KMS-11 (cell line): ENCODE data around the gene STIL.
"Not testable (repeated sequence)": the region's sequence is repeated elsewhere in the genome, so short reads cannot be mapped to it uniquely, and the experiment has no call there.

Experiments used
- H2AFZ ChIP-seq: fragments of 200-600 bp; sonication (generic); 2 replicates; pipeline ENCODE4 v1.6.1; 2016; ENCODE audit warnings: antibody characterized with exemption, mixed run types, low read depth
- H3K27ac ChIP-seq: fragments of 200-600 bp; sonication (generic); 2 replicates; pipeline ENCODE4 v1.6.1; 2016; ENCODE audit warnings: mild to moderate bottlenecking, mixed run types
- H3K27me3 ChIP-seq: fragments of 200-600 bp; sonication (generic); 2 replicates; pipeline ENCODE4 v1.6.1; 2017; ENCODE audit warnings: mild to moderate bottlenecking, low read depth, mixed run types, moderate library complexity; ENCODE audit not compliant: insufficient read depth
- H3K36me3 ChIP-seq: fragments of 200-600 bp; sonication (generic); 2 replicates; pipeline ENCODE4 v1.6.1; 2017; ENCODE audit warnings: mild to moderate bottlenecking, mixed run types; ENCODE audit not compliant: insufficient read depth
- H3K4me1 ChIP-seq: fragments of 200-600 bp; sonication (generic); 2 replicates; pipeline ENCODE4 v1.6.1; 2016; ENCODE audit warnings: mild to moderate bottlenecking, low read depth, mixed run types; ENCODE audit not compliant: poor library complexity, severe bottlenecking
- H3K4me2 ChIP-seq: fragments of 200-600 bp; sonication (generic); 2 replicates; pipeline ENCODE4 v1.7.0; 2016; ENCODE audit warnings: mild to moderate bottlenecking, mixed run types
- H3K4me3 ChIP-seq: fragments of 200-600 bp; sonication (generic); IDR thresholded peaks from 2 replicates; pipeline ENCODE4 v1.6.1; 2017; ENCODE audit warnings: low read depth, low read length, mixed read lengths; ENCODE audit not compliant: insufficient read depth
- H3K79me2 ChIP-seq: fragments of 200-600 bp; sonication (generic); 2 replicates; pipeline ENCODE4 v1.6.1; 2016; ENCODE audit warnings: low read depth, mixed run types; ENCODE audit not compliant: insufficient read depth
- H3K9ac ChIP-seq: fragments of 200-600 bp; sonication (generic); 2 replicates; pipeline ENCODE4 v1.6.1; 2016; ENCODE audit warnings: mild to moderate bottlenecking, mixed run types
- H4K20me1 ChIP-seq: fragments of 200-600 bp; sonication (generic); 2 replicates; pipeline ENCODE4 v1.6.1; 2016; ENCODE audit warnings: mild to moderate bottlenecking, mixed run types; ENCODE audit not compliant: insufficient read depth
- TF ChIP-seq, protein P1 (sequence below): fragments of 200-600 bp; sonication (generic); conservative IDR thresholded peaks from 2 replicates; pipeline ENCODE4 v1.6.1; 2017; ENCODE audit warnings: low read depth, mild to moderate bottlenecking, antibody characterized with exemption, low read length, moderate library complexity, mixed read lengths

The STIL gene

DNA sequence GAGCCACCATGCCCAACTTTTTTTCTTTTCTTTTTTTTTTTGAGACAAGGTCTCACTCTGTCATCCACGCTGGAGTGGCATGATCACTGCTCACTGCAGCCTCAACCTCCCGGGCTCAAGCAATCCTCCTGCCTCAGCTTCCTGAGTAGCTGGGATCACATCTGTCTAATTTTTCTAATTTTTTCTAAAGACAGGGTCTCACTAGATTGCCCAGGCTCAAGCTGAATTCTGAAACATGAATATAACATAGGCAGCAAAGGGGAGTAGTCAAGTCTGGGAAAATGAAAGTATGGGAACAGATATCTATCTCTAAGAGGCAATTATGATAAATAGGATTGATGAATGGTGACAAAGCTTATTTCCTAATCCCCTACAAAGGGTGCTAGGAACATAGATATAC lies 12.3 kb upstream of the STIL start:
- no peak overlapping the region for H3K27ac ChIP-seq
- H4K20me1 ChIP-seq: no peaks in the 10 kb centered on the region
- H2AFZ ChIP-seq: no peak overlapping the region
- TF ChIP-seq, protein P1, sequence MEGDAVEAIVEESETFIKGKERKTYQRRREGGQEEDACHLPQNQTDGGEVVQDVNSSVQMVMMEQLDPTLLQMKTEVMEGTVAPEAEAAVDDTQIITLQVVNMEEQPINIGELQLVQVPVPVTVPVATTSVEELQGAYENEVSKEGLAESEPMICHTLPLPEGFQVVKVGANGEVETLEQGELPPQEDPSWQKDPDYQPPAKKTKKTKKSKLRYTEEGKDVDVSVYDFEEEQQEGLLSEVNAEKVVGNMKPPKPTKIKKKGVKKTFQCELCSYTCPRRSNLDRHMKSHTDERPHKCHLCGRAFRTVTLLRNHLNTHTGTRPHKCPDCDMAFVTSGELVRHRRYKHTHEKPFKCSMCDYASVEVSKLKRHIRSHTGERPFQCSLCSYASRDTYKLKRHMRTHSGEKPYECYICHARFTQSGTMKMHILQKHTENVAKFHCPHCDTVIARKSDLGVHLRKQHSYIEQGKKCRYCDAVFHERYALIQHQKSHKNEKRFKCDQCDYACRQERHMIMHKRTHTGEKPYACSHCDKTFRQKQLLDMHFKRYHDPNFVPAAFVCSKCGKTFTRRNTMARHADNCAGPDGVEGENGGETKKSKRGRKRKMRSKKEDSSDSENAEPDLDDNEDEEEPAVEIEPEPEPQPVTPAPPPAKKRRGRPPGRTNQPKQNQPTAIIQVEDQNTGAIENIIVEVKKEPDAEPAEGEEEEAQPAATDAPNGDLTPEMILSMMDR: no peak
- no peak overlapping the region for H3K9ac ChIP-seq
- H3K27me3 ChIP-seq: no peaks in the 10 kb centered on the region
- no peaks in the 10 kb centered on the region for H3K36me3 ChIP-seq
- H3K4me1 ChIP-seq: no peaks in the 10 kb centered on the region
- H3K4me2 ChIP-seq: no peak overlapping the region
- no peaks in the 10 kb centered on the region for H3K79me2 ChIP-seq
- H3K4me3 ChIP-seq: no peak overlapping the region

DNA sequence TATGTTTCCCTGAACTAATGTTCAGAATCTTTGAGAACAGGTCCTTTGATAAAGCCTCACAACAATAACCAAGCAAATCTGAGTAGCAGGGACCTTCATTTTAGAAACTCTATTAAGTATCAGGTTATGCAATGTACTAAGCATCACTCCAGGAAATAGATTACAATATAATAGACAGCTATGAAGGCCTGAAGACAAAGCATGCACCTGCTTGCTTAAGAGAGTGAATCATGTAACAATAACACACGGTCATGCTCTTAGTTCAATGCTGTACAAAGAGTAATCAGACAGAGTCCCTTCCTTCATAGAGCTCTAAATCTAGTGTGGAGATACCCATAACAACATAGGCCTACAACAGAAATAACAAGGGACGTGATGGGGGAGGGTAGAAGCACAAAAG lies 11.6 kb upstream of the STIL start:
- no peak overlapping the region for H3K4me2 ChIP-seq
- no peak overlapping the region for H3K27ac ChIP-seq
- no peaks in the 10 kb centered on the region for H3K4me1 ChIP-seq
- H3K36me3 ChIP-seq: no peaks in the 10 kb centered on the region
- no peaks in the 10 kb centered on the region for H3K79me2 ChIP-seq
- no peak overlapping the region for H3K4me3 ChIP-seq
- no peak overlapping the region for H3K9ac ChIP-seq
- TF ChIP-seq, protein P1: no peak
- H2AFZ ChIP-seq: no peak overlapping the region
- H3K27me3 ChIP-seq: no peaks in the 10 kb centered on the region
- no peaks in the 10 kb centered on the region for H4K20me1 ChIP-seq

DNA sequence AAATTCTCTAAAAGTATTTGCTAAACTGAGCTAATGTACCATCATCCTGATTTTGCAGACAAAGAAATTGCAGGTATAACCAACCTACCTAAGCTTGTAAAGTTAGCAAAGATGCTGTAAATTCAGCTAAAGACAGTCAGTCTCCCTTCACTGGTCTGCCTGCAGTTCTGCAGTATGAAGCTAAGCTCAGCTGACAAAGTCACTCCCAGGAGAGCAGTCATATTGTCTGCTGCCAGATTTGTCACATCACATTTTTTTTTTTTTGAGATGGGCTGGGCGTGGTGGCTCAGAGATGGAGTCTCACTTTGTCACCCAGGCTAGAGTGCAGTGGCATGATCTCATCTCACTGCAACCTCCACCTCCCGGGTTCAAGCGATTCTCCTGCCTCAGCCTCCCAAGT lies 10.7 kb upstream of the STIL start:
- H3K79me2 ChIP-seq: no peaks in the 10 kb centered on the region
- H2AFZ ChIP-seq: no peak overlapping the region
- H3K4me1 ChIP-seq: no peaks in the 10 kb centered on the region
- no peaks in the 10 kb centered on the region for H3K36me3 ChIP-seq
- no peaks in the 10 kb centered on the region for H3K27me3 ChIP-seq
- TF ChIP-seq, protein P1: no peak
- no peaks in the 10 kb centered on the region for H4K20me1 ChIP-seq
- H3K9ac ChIP-seq: no peak overlapping the region
- H3K4me3 ChIP-seq: no peak overlapping the region
- no peak overlapping the region for H3K4me2 ChIP-seq
- H3K27ac ChIP-seq: no peak overlapping the region

DNA sequence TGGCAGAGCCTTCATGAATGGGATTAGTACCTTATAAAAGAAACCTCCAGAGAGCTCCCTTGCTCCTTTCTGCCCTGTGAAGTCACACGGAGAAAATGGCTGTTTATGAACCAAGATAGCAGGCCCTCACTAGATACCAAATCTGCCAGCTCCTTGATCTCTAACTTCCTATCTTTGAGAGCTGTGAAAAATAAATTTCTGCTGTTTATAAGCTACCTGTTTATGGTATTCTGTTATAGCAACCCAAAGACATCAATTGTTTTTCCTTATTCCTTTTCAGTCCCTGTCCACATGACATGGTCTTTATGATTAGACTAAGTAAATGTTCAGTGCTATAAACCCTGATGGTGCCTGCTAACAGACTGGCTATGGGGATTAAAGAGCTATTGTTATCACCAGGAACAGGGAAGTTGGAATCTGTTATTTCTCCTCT lies 9.7 kb upstream of the STIL start:
- Histone ChIP-seq H3K4me2 (no peak overlapping the region), H3K36me3 (no peaks in the 10 kb centered on the region), H3K4me3 (no peak overlapping the region), H3K4me1 (no peaks in the 10 kb centered on the region), H3K9ac (no peak overlapping the region), H3K27me3 (no peaks in the 10 kb centered on the region), H2AFZ (no peak overlapping the region), H3K27ac (no peak overlapping the region), H4K20me1 (no peaks in the 10 kb centered on the region), H3K79me2 (no peaks in the 10 kb centered on the region)
- TF ChIP-seq, protein P1: no peak

DNA sequence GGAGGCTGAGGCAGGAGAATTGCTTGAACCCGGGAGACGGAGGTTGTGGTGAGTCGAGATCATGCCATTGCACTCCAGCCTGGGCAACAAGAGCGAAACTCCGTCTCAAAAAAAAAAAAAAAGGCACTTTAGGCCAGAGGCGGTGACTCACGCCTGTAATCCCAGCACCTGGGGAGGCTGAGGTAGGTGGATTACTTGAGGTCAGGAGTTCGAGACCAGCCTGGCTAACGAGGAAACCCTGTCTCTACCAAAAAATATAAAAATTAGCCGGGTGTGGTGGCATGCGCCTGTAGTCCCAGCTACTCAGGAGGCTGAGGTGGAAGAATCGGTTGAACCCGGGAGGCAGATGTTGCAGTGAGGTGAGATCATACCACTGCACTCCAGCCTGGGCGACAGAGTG lies 6.0 kb upstream of the STIL start:
- not testable (repeated sequence) for H3K4me3 ChIP-seq, H3K27ac ChIP-seq, H2AFZ ChIP-seq, H3K4me2 ChIP-seq, H4K20me1 ChIP-seq, H3K9ac ChIP-seq, H3K4me1 ChIP-seq, H3K36me3 ChIP-seq, H3K79me2 ChIP-seq, H3K27me3 ChIP-seq
